Endothelial cell of umbilical vein (primary cell): Measurements from ENCODE around the gene USP6NL. TPM values are rescaled to one million over a fixed set of nuclear protein-coding genes. Genes with fewer than 3 reads are reported as not detected.

ENCODE experiments used
- BruUV-seq: library from RNA; stranded (reverse); fragments of 400-500 nt; replicated peaks from 2 replicates; lab custom pipeline; 2021; lab: Mats Ljungman, UMichigan
- CTCF ChIA-PET: fragments of 300-600, 350-600 bp; sonication (Branson Sonifier 250); formaldehyde crosslinking; loops from one replicate; lab custom pipeline; 2021; ENCODE audit warnings: antibody characterized with exemption, inconsistent platforms; lab: Charles Lee
- POLR2A ChIA-PET: fragments of 300-600, 350-600 bp; sonication (Branson Sonifier 250); formaldehyde crosslinking; loops from one replicate; lab custom pipeline; 2021; ENCODE audit warnings: antibody characterized with exemption, inconsistent platforms; lab: Charles Lee
- DNase-seq: peaks from one replicate; pipeline ENCODE4 v3.0.0-alpha.2; 2011; ENCODE audit warnings: low read depth, low spot score
- FAIRE-seq: peaks from 2 replicates; lab custom pipeline; 2011; peaks lifted over from hg19 to GRCh38; lab: Jason Lieb, UNC
- H2AFZ ChIP-seq: 2 replicates; pipeline ENCODE4 v1.6.0; 2012; ENCODE audit warnings: low read depth, low read length, control low read depth, inconsistent platforms
- H3K27ac ChIP-seq: 2 replicates; pipeline ENCODE4 v1.5.1; 2011; ENCODE audit warnings: low read depth, mild to moderate bottlenecking, control low read depth, low read length, moderate library complexity; ENCODE audit not compliant: insufficient read depth
- H3K27me3 ChIP-seq, 2 experiments: 2 replicates each; pipeline versions ENCODE4 v1.6.0 to v1.6.1; 2011; ENCODE audit warnings: low read length in 2 of 2, mixed read lengths in 1 of 2; ENCODE audit not compliant: control insufficient read depth in 2 of 2, insufficient read depth in 2 of 2
- H3K36me3 ChIP-seq, 2 experiments: 2 replicates in 1 of 2; 3 replicates in 1 of 2; pipeline ENCODE4 v1.5.1; 2011; ENCODE audit warnings: low read length in 2 of 2, mild to moderate bottlenecking in 1 of 2, moderate library complexity in 1 of 2; ENCODE audit not compliant: control insufficient read depth in 2 of 2, insufficient read depth in 2 of 2; ENCODE audit errors: extremely low read depth in 1 of 2
- H3K4me1 ChIP-seq: 3 replicates; pipeline ENCODE4 v1.5.1; 2011; ENCODE audit warnings: mild to moderate bottlenecking, low read length; ENCODE audit not compliant: control insufficient read depth, insufficient read depth; ENCODE audit errors: extremely low read depth
- H3K4me2 ChIP-seq: 2 replicates; pipeline ENCODE4 v1.6.1; 2011; ENCODE audit warnings: low read length, control low read depth, mixed read lengths; ENCODE audit not compliant: insufficient read depth
- H3K4me3 ChIP-seq, 3 experiments: fragments of 200-600 bp in 1 of 3; sonication (generic), shearing (Covaris generic) in 1 of 3; replicated peaks in 1 of 3; 2 replicates each; pipeline ENCODE4 v1.5.1; 2011 to 2016; ENCODE audit warnings: control low read depth in 3 of 3, low read length in 3 of 3, mild to moderate bottlenecking in 2 of 3, inconsistent platforms in 1 of 3, low read depth in 1 of 3, moderate library complexity in 1 of 3; ENCODE audit not compliant: insufficient read depth in 1 of 3
- H3K79me2 ChIP-seq: 2 replicates; pipeline ENCODE4 v1.6.0; 2012; ENCODE audit warnings: low read length, inconsistent platforms; ENCODE audit not compliant: control insufficient read depth, insufficient read depth
- H3K9ac ChIP-seq: replicated peaks from 2 replicates; pipeline ENCODE3; 2011; ENCODE audit warnings: low read length, control low read depth; ENCODE audit not compliant: insufficient read depth; ENCODE audit errors: extremely low read depth
- H3K9me1 ChIP-seq: replicated peaks from 3 replicates; pipeline ENCODE4 v1.6.0; 2011; ENCODE audit warnings: mild to moderate bottlenecking, low read length; ENCODE audit not compliant: control insufficient read depth, insufficient read depth; ENCODE audit errors: extremely low read depth
- H3K9me3 ChIP-seq: replicated peaks from 2 replicates; pipeline ENCODE4 v1.5.1; 2012; ENCODE audit warnings: low read length, inconsistent platforms; ENCODE audit not compliant: control insufficient read depth, insufficient read depth
- H4K20me1 ChIP-seq: replicated peaks from 2 replicates; pipeline ENCODE3; 2011; ENCODE audit warnings: mild to moderate bottlenecking, low read length; ENCODE audit not compliant: control insufficient read depth, insufficient read depth; ENCODE audit errors: extremely low read depth
- CTCF ChIP-seq, 2 donors: IDR thresholded peaks; 1 replicate in 1 of 2; 2 replicates in 1 of 2; pipeline ENCODE4 v1.5.1; 2011; ENCODE audit warnings: low read length in 2 of 2, mild to moderate bottlenecking in 2 of 2, moderate library complexity in 2 of 2, control low read depth in 1 of 2, inconsistent platforms in 1 of 2, low read depth in 1 of 2; ENCODE audit not compliant: insufficient read depth in 1 of 2; ENCODE audit errors: extremely low read depth in 1 of 2
- EZH2 ChIP-seq: IDR thresholded peaks from 2 replicates; pipeline ENCODE4 v1.6.1; 2012; ENCODE audit warnings: borderline replicate concordance, low read depth, mild to moderate bottlenecking, moderate library complexity, low read length, inconsistent platforms; ENCODE audit not compliant: severe bottlenecking
- FOS ChIP-seq: IDR thresholded peaks from 2 replicates; pipeline ENCODE4 v1.6.1; 2011; ENCODE audit warnings: mild to moderate bottlenecking, low read length, moderate library complexity, borderline replicate concordance; ENCODE audit not compliant: insufficient read depth
- GATA2 ChIP-seq: IDR thresholded peaks from 2 replicates; pipeline ENCODE4 v1.7.0; 2011; ENCODE audit warnings: low read depth, mild to moderate bottlenecking, moderate library complexity, mixed read lengths, low read length; ENCODE audit not compliant: insufficient read length, insufficient read depth
- JUN ChIP-seq: IDR thresholded peaks from 2 replicates; pipeline ENCODE4 v1.6.1; 2011; ENCODE audit warnings: borderline replicate concordance, low read depth; ENCODE audit not compliant: insufficient read length, insufficient read depth
- MYC ChIP-seq: IDR thresholded peaks from one replicate; pipeline ENCODE4 v1.6.1; 2011; ENCODE audit warnings: mild to moderate bottlenecking, low read depth, low read length
- POLR2A ChIP-seq: IDR thresholded peaks from 2 replicates; pipeline ENCODE4 v1.6.1; 2012; ENCODE audit warnings: low read depth, mild to moderate bottlenecking, control low read depth, low read length
- POLR2AphosphoS5 ChIP-seq: IDR thresholded peaks from 2 replicates; pipeline ENCODE4 v1.6.1; 2012; ENCODE audit warnings: low read depth, mild to moderate bottlenecking, control low read depth, low read length, moderate library complexity; ENCODE audit not compliant: insufficient read depth
- dilution Hi-C: fragments of 300-500 bp; cut with MboI; formaldehyde crosslinking; loops from one replicate; pipeline ENCODE4 v1.15.0; 2019; ENCODE audit warnings: low sequenced_read_pairs; ENCODE audit not compliant: extremely low pct_ligation_motif_present
- intact Hi-C: fragments of 100-400 bp; cut with micrococcal nuclease; formaldehyde crosslinking; loops from one replicate; pipeline ENCODE4 v1.10.0; 2022
- polyA plus RNA-seq, 4 experiments: library from polyadenylated mRNA; depleted of rRNA in 3 of 4; stranded (reverse) in 3 of 4; unstranded in 1 of 4; fragments of >200 nt; gene quantifications; 2 replicates each; pipeline versions ENCODE4 v1.2.1 to v1.2.3, GENCODE V29; 2011 to 2012; ENCODE audit warnings: missing spikeins in 1 of 4
- total RNA-seq: library from RNA; stranded (reverse); gene quantifications from 2 replicates; pipeline ENCODE4 v1.2.3, GENCODE V29; 2021
- TF ChIP-seq, protein P1 (sequence below): IDR thresholded peaks from 2 replicates; pipeline ENCODE4 v1.6.1; 2011; ENCODE audit not compliant: insufficient read depth, insufficient read length

The USP6NL gene
- total and polyA plus RNA-seq, 2 donors (not counting 3 experiments of a cell fraction or from before 2014, with no cell fraction given) = 13.5 to 29.2 TPM

DNA sequence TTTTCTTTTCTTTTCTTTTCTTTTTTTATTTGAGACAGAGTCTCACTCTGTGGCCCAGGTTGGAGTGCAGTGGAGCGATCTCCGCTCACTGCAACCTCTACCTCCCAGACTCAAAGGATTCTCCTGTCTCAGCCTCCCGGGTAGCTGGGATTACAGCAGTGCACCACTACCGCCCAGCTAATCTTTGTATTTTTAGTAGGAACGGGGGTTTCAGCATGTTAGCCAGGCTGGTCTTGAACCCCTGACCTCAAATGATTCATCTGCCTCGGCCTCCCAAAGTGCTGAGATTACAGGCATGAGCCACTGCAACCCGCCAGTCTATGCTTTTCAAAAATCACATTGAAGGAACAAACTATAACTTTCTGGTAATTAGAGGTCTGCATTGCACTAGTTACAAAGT lies 2.4 kb downstream of the USP6NL start:
- intact Hi-C loops = no loop called here
- H3K4me1 ChIP-seq = peaks cover 19% of the 10 kb centered on the region
- no peak for TF ChIP-seq EZH2
- TF ChIP-seq POLR2A = no peak
- TF ChIP-seq POLR2AphosphoS5 = no peak
- no peak for TF ChIP-seq FOS
- no peak for TF ChIP-seq JUN
- TF ChIP-seq, protein P1, sequence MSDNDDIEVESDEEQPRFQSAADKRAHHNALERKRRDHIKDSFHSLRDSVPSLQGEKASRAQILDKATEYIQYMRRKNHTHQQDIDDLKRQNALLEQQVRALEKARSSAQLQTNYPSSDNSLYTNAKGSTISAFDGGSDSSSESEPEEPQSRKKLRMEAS = no peak
- no peak for TF ChIP-seq CTCF (IDR thresholded peaks at IDR 0.05; ENCODE audit: extremely low read depth in 1 of 2, insufficient read depth in 1 of 2, low read depth in 1 of 2, low read length in 2 of 2)
- no peak for TF ChIP-seq GATA2
- TF ChIP-seq MYC = no peak
- peaks cover 56% of the 10 kb centered on the region for H3K79me2 ChIP-seq
- FAIRE-seq (no peak), DNase-seq (no peak)
- peaks cover 3% of the 10 kb centered on the region for H4K20me1 ChIP-seq
- no peak overlapping the region for H3K9ac ChIP-seq
- H2AFZ ChIP-seq = no peak overlapping the region
- dilution Hi-C loops = no loop called here
- H3K4me3 ChIP-seq = no peak overlapping the region
- ChIA-PET POLR2A (no interaction called here), CTCF (interaction anchor here (1.1 to 3.7 kb wide), 3 partner anchors 57 to 116 kb away, joined by 3 to 15 read pairs (median 5); no protein-coding TSS in a partner anchor)
- H3K9me3 ChIP-seq = no peaks in the 10 kb centered on the region
- H3K9me1 ChIP-seq = no peaks in the 10 kb centered on the region
- peak overlapping the region; percentile 74 for H3K4me2 ChIP-seq
- no peaks in the 10 kb centered on the region for H3K36me3 ChIP-seq
- no TSS peak for BruUV-seq
- H3K27ac ChIP-seq = no peak overlapping the region
- no peaks in the 10 kb centered on the region for H3K27me3 ChIP-seq
